ENCODE measurements around the gene TOX2. TPM values are rescaled to one million over a fixed set of nuclear protein-coding genes. Genes with fewer than 3 reads are reported as not detected.

Gene TOX2
- total RNA-seq, 1 donor from 2014 or later = not detected

DNA sequence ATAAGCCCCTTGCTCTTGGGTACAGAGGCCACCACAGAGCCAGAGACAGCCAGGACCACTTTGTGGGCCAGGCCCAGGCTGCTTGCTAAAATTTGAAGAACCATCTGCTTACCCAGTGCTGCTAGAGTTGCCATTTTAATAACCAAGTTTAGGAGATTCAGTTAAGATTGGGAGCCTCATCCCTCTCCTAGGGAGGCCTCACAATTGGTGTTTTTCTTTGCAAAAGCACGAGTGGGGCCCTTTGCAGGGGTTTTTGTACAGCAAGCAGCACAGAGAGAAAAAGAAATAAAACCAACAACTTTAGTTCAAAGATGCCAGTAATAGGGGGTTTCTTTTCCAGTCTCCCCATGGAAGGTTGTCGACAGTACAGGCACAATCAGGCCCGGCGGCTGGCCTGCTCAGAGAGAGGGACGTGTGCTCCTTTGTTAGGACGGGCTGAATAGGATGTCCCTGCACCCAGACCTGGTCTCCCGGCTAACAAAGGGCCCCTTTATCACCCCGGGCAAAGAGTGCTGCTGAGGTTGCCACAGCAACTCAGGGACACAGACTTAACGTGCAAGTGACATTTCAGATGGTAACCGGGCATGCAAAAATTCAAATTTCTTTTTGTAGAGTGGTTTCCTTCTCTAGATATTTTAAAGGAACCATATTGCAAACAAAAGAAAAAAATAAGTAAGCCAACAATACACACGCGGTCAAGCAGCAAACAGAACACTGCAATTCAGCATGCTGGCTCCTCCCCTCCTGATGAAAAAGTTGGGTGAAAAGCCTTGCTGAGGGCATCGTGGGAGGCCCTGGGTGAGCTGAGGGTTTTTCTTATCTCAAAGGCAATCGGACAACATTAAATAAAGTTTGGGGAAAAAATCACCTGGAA is 10.5 kb upstream of the TOX2 start:
- peaks cover 2% of the 10 kb centered on the region for H3K27me3 ChIP-seq (ENCODE audit: control insufficient read depth, insufficient read depth, low read length)
- H3K4me3 ChIP-seq (ENCODE audit: low read depth, low read length) = no peak overlapping the region
- no peak for FAIRE-seq
- H3K36me3 ChIP-seq (ENCODE audit: control insufficient read depth, insufficient read depth, low read length) = no peaks in the 10 kb centered on the region
- TF ChIP-seq CTCF (IDR thresholded peaks at IDR 0.05; ENCODE audit: insufficient read depth, low read length, severe bottlenecking) = no peak
- DNase-seq (ENCODE audit: low read depth) = no peak

DNA sequence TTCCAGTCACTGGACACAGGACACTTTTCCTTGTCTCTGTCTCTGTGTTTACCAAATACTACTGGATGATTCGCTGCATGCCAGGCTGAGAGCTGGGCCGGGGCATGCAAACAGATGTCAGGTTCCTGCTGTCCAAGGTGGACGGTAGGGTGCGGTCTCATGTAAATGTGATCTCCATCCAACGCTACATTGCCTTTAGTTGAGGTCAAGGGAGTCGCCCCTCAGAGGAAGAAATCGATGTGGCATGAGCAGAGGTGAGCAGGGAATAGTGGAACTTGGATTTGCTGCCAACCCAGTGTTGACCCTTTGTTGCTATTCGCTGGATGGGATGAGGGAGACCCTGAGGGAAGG is 9.8 kb upstream of the TOX2 start:
- Histone ChIP-seq H3K36me3 (ENCODE audit: control insufficient read depth, insufficient read depth, low read length) (no peaks in the 10 kb centered on the region), H3K27me3 (ENCODE audit: control insufficient read depth, insufficient read depth, low read length) (peaks cover 2% of the 10 kb centered on the region), H3K4me3 (ENCODE audit: low read depth, low read length) (no peak overlapping the region)
- FAIRE-seq (no peak), DNase-seq (ENCODE audit: low read depth) (no peak)
- TF ChIP-seq CTCF (IDR thresholded peaks at IDR 0.05; ENCODE audit: insufficient read depth, low read length, severe bottlenecking) = no peak

- no peaks in the 10 kb centered on the region for H3K36me3 ChIP-seq (ENCODE audit: control insufficient read depth, insufficient read depth, low read length)
- no peak for DNase-seq (ENCODE audit: low read depth)
- H3K27me3 ChIP-seq (ENCODE audit: control insufficient read depth, insufficient read depth, low read length) = peaks cover 2% of the 10 kb centered on the region
- no peak for FAIRE-seq
- TF ChIP-seq CTCF (IDR thresholded peaks at IDR 0.05; ENCODE audit: insufficient read depth, low read length, severe bottlenecking) = no peak
- no peak overlapping the region for H3K4me3 ChIP-seq (ENCODE audit: low read depth, low read length)
Measured at GRCh38 chr20:43906505-43907034, 8.1 kb upstream of the TOX2 start.

DNA sequence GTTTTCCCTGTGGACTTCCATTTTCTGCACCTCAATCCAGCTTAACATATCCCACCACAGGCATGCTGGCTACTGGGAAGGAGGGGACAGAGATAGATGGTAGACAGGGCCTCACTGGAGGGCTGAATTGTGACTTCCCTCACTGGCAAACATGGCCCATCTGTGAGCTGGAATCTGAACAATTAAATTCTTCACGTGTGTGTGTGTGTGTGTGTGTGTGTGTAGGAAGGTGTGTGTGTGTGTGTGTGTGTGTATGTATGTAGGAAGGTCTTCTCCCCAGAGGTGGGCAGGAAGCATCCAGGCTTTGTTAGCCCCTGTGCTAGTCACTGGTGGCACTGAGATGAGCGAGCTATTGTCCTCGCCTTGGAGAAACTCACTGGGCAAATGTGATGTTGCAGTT is 5.4 kb upstream of the TOX2 start:
- Histone ChIP-seq H3K27me3 (ENCODE audit: control insufficient read depth, insufficient read depth, low read length) (peaks cover 4% of the 10 kb centered on the region), H3K36me3 (ENCODE audit: control insufficient read depth, insufficient read depth, low read length) (no peaks in the 10 kb centered on the region), H3K4me3 (ENCODE audit: low read depth, low read length) (no peak overlapping the region)
- no peak for DNase-seq (ENCODE audit: low read depth)
- no peak for TF ChIP-seq CTCF (IDR thresholded peaks at IDR 0.05; ENCODE audit: insufficient read depth, low read length, severe bottlenecking)
- FAIRE-seq = no peak

GRCh38 chr20:43909720-43910119 is 4.9 kb upstream of the TOX2 start:
- FAIRE-seq = no peak

More at GRCh38 chr20:43909720-43910119, 4.9 kb upstream of the TOX2 start:
- no peak for TF ChIP-seq CTCF (IDR thresholded peaks at IDR 0.05; ENCODE audit: insufficient read depth, low read length, severe bottlenecking)
- Histone ChIP-seq H3K27me3 (ENCODE audit: control insufficient read depth, insufficient read depth, low read length) (peaks cover 5% of the 10 kb centered on the region), H3K36me3 (ENCODE audit: control insufficient read depth, insufficient read depth, low read length) (no peaks in the 10 kb centered on the region), H3K4me3 (ENCODE audit: low read depth, low read length) (no peak overlapping the region)
- DNase-seq (ENCODE audit: low read depth) = no peak

All from bronchial epithelial cell (primary cell).